Gastroesophageal sphincter (tissue), 4 donors: Measurements from ENCODE around the gene LARP6. TPM values are rescaled to one million over a fixed set of nuclear protein-coding genes. Genes with fewer than 3 reads are reported as not detected.
A peak's percentile ranks its signal among the peaks of the same experiment; 100 is the strongest.
"Not testable (repeated sequence)": the region's sequence is repeated elsewhere in the genome, so short reads cannot be mapped to it uniquely, and the experiment has no call there.

ENCODE experiments used
- ATAC-seq: fragments of 150-250 bp; one replicate; pipeline ENCODE4 v1.9.1; 2016; ENCODE audit warnings: mild to moderate bottlenecking, moderate library complexity
- H3K27ac ChIP-seq, 4 donors: fragments of 200-600 bp; sonication (generic) in 3 of 4; 1 replicate in 3 of 4; 2 replicates in 1 of 4; pipeline ENCODE4 v1.5.1; 2016 to 2019
- H3K27me3 ChIP-seq: fragments of 200-600 bp; sonication (generic); one replicate; pipeline ENCODE4 v1.5.1; 2019
- H3K36me3 ChIP-seq, 2 donors: fragments of 200-600 bp; sonication (generic); one replicate each; pipeline ENCODE4 v1.5.1; 2019; ENCODE audit warnings: control low read depth in 1 of 2
- H3K4me1 ChIP-seq, 3 donors: fragments of 200-600 bp; sonication (generic); 1 replicate in 2 of 3; 2 replicates in 1 of 3; pipeline ENCODE4 v1.5.1; 2016 to 2019; ENCODE audit warnings: control low read depth in 2 of 3
- H3K4me3 ChIP-seq, 2 donors: fragments of 200-600 bp; sonication (generic); one replicate each; pipeline ENCODE4 v1.5.1; 2019; ENCODE audit warnings: mild to moderate bottlenecking in 1 of 2, moderate library complexity in 1 of 2
- H3K9me3 ChIP-seq, 3 donors: fragments of 200-600 bp; sonication (generic); one replicate each; pipeline ENCODE4 v1.5.1; 2017 to 2019; ENCODE audit warnings: control low read depth in 2 of 3
- CTCF ChIP-seq, 4 experiments: fragments of 200-600 bp in 2 of 4; fragments of 450-650 bp in 2 of 4; sonication (generic) in 1 of 4; IDR thresholded peaks; one replicate each; pipeline ENCODE4 v1.5.1; 2017 to 2019; ENCODE audit warnings: antibody characterized with exemption in 4 of 4, mild to moderate bottlenecking in 2 of 4, moderate library complexity in 2 of 4
- EP300 ChIP-seq: sonication (generic); formaldehyde crosslinking; IDR thresholded peaks from one replicate; pipeline ENCODE4 v1.6.1; 2017; ENCODE audit warnings: antibody characterized with exemption, mild to moderate bottlenecking
- POLR2A ChIP-seq, 2 donors: fragments of 450-650 bp; IDR thresholded peaks; one replicate each; pipeline ENCODE4 v1.6.1; 2017; ENCODE audit warnings: antibody characterized with exemption in 2 of 2, mild to moderate bottlenecking in 2 of 2, moderate library complexity in 1 of 2
- POLR2AphosphoS5 ChIP-seq: sonication (generic); formaldehyde crosslinking; IDR thresholded peaks from one replicate; pipeline ENCODE4 v1.6.1; 2017; ENCODE audit warnings: antibody characterized with exemption
- WGBS, 2 donors: methylation state at CpG; one replicate each; pipeline ENCODE4 v1.1.5; 2018; ENCODE audit warnings: low coverage in 1 of 2; 5-methylcytosine and 5-hydroxymethylcytosine counted together
- total RNA-seq, 4 donors: library from RNA; depleted of rRNA; stranded (reverse); fragments of >200 nt; gene quantifications; one replicate each; pipeline ENCODE4 v1.1.0, GENCODE V29; 2016

LARP6 gene
- total RNA-seq, 4 donors from 2014 or later: 43.7 to 48.2 (median 45.5) TPM

DNA sequence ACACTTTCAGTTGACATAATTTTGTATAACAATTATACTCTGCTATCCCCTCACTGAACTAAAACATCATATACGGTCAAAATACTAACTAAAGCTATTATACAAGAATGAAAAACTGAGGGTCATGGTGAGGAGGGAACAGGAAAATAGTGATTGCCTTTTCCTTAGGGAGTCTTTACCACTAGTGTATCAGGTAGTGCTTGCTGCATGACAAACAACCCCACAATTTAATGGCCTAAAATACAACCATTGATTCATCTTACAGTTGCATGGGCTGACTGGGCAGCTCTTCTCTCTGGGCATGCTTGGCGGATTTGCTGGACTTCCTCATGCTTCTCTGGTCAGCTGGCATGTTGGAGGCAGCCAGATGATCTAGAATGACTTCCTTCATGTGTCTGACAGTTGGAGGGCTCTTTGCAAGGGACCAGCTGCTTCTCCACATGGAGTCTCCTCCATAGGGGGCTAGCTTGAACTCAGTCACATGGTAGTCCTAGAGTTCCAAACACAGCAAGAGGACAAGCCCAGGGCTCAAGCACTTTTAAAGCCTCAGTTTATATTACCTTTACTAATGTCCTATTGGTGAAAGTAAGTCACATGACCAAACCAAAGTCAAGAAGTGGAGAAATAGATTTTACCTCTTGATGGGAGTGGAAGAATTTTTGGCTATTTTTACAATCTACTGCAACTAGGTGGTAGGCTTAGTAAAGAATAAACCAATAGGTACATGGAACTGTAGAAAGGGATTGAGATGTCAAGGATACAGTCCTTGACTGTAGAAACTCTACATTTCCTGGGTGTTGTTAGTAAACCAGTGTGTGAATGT lies 19.5 kb upstream of the LARP6 start:
- Histone ChIP-seq H3K4me3 (no peak overlapping the region), H3K36me3 (no peaks in the 10 kb centered on the region), H3K9me3 (no peaks in the 10 kb centered on the region), H3K4me1 (peaks cover 0 to 21% (median 9%) of the 10 kb centered on the region in 3 donors), H3K27me3 (no peaks in the 10 kb centered on the region), H3K27ac (no peak overlapping the region)
- ATAC-seq: no peak
- whole genome bisulfite sequencing, 2 donors: 84 to 92% methylated on average over 1 to 2 of the region's 2 CpGs
- TF ChIP-seq POLR2AphosphoS5 (no peak), POLR2A (IDR thresholded peaks at IDR 0.05) (no peak), EP300 (no peak), CTCF (IDR thresholded peaks at IDR 0.05) (no peak)

- not testable (repeated sequence) for H3K9me3 ChIP-seq, H3K36me3 ChIP-seq, ATAC-seq, H3K27me3 ChIP-seq, H3K27ac ChIP-seq, H3K4me3 ChIP-seq
- whole genome bisulfite sequencing, 2 donors: no CpG with 5 or more reads among the region's 34 CpGs
- H3K4me1 ChIP-seq: peaks cover 0 to 36% (median 18%) of the 10 kb centered on the region in 3 donors
Observed at GRCh38 chr15:70871490-70871889, 17.5 kb upstream of the LARP6 start.

DNA sequence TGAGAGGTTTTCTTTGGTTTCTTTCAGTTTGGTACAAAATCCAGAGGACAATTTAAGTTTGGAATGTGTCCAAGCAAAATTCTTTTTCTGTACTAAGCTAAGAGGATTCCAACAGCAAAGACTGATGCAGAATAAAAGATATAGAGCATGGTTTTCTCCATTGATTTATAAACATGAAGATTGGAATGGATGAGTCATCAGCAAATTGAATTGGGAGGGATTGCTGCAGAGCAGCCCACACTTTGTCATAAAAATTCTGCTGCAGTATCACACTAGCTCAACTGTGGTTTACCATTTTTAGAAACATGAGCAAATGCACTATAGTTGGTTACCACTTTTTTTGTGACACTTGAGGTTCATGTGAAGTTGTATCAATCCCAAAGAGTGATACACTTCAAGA lies 16.1 kb upstream of the LARP6 start:
- Histone ChIP-seq H3K4me1 (peaks cover 0 to 36% (median 18%) of the 10 kb centered on the region in 3 donors), H3K4me3 (no peak overlapping the region), H3K9me3 (no peaks in the 10 kb centered on the region), H3K27ac (peak overlapping the region in 2 of 4 donors; percentile 54 to 66), H3K36me3 (no peaks in the 10 kb centered on the region), H3K27me3 (no peaks in the 10 kb centered on the region)
- no peak for ATAC-seq
- no peak for TF ChIP-seq CTCF (IDR thresholded peaks at IDR 0.05)
- no peak for TF ChIP-seq POLR2A (IDR thresholded peaks at IDR 0.05)
- TF ChIP-seq POLR2AphosphoS5: no peak
- no peak for TF ChIP-seq EP300

DNA sequence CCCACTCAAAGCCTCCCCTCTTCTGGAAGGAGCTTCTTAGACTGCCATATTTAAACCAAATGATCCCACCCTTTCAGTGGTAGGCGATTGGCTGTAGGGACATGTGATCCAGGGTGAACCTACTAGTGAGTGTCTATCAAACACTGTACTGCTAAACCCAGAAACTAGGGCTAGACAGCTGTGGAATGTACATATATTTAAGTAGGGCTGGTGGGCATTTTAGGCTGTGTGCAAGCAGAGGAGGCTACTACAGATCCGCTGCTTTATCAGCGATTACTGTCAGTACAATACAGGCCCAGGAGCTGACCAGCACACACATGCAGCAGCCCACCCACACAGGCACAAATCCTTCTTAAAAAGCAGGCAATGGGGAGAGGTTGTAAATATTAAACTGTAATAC lies 15.4 kb upstream of the LARP6 start:
- H3K36me3 ChIP-seq: no peaks in the 10 kb centered on the region
- ATAC-seq: no peak
- TF ChIP-seq CTCF (IDR thresholded peaks at IDR 0.05): no peak
- no peak for TF ChIP-seq EP300
- no peak for TF ChIP-seq POLR2AphosphoS5
- no peak for TF ChIP-seq POLR2A (IDR thresholded peaks at IDR 0.05)
- peak overlapping the region in 2 of 4 donors; percentile 54 to 66 for H3K27ac ChIP-seq
- H3K4me1 ChIP-seq: peaks cover 0 to 36% (median 18%) of the 10 kb centered on the region in 3 donors
- no peak overlapping the region for H3K4me3 ChIP-seq
- 40 to 62% methylated on average over 3 of the region's 3 CpGs for WGBS, 2 donors
- no peaks in the 10 kb centered on the region for H3K9me3 ChIP-seq
- no peaks in the 10 kb centered on the region for H3K27me3 ChIP-seq

DNA sequence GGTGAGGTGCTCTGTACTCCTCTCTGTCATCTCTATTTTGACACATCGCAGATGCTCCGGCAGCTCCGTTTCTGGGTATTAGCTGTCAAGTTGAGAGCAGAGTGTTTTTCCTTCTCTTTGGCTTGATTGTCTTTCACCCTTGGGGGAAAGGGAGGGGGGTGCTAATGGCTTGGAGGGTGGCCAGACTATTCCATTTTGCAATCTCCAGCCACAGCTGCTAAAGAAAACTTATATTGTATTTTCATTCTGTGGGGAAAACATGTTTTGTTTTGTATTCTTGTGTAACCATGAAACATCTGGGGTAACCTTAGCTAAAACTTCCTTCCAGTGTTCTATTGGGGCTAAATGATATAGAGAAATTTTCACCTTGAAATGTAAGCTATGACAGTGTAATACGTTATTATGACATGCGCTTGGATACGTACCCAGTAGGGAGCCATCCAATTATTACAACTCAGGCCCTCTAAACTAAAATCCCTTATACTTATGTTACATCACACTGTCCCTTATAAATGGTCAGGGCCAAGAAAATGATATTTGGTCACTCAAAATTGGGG lies 14.0 kb upstream of the LARP6 start:
- H3K4me3 ChIP-seq: no peak overlapping the region
- no peaks in the 10 kb centered on the region for H3K27me3 ChIP-seq
- WGBS, 2 donors: 15 to 18% methylated on average over 4 to 6 of the region's 6 CpGs
- TF ChIP-seq POLR2AphosphoS5 (peak; percentile 71), POLR2A (IDR thresholded peaks at IDR 0.05) (no peak), CTCF (IDR thresholded peaks at IDR 0.05) (no peak)
- no peaks in the 10 kb centered on the region for H3K36me3 ChIP-seq
- ATAC-seq: peak; percentile 77
- peaks cover 0 to 36% (median 18%) of the 10 kb centered on the region in 3 donors for H3K4me1 ChIP-seq
- no peaks in the 10 kb centered on the region for H3K9me3 ChIP-seq
- H3K27ac ChIP-seq: peak overlapping the region; percentile 6 to 66 (median 54)
